Body of pancreas (tissue), 4 donors: ENCODE measurements around the gene CDC42EP3. TPM values are rescaled to one million over a fixed set of nuclear protein-coding genes. Genes with fewer than 3 reads are reported as not detected.

ENCODE experiments used
- ATAC-seq: fragments of 150-250 bp; one replicate; pipeline ENCODE4 v1.9.1; 2016
- DNase-seq, 4 donors: peaks; one replicate each; pipeline ENCODE4 v3.0.0-alpha.2; 2019
- H3K27ac ChIP-seq, 4 donors: fragments of 200-600 bp; sonication (generic); 1 replicate in 3 of 4; 2 replicates in 1 of 4; pipeline versions ENCODE4 v1.5.1 to v1.6.1; 2016 to 2019; ENCODE audit warnings: mild to moderate bottlenecking in 1 of 4, mixed read lengths in 1 of 4, moderate library complexity in 1 of 4
- H3K27me3 ChIP-seq, 2 donors: fragments of 200-600 bp; sonication (generic); one replicate each; pipeline ENCODE4 v1.6.0; 2016; ENCODE audit warnings: mild to moderate bottlenecking in 1 of 2
- H3K36me3 ChIP-seq, 2 donors: fragments of 200-600 bp; sonication (generic); replicated peaks in 1 of 2; 2 replicates each; pipeline ENCODE4 v1.5.1; 2016; ENCODE audit warnings: low read depth in 2 of 2; ENCODE audit not compliant: insufficient read depth in 1 of 2
- H3K4me1 ChIP-seq: fragments of 200-600 bp; sonication (generic); one replicate; pipeline ENCODE4 v1.6.0; 2016
- H3K4me3 ChIP-seq, 2 donors: fragments of 200-600 bp; sonication (generic); 1 replicate in 1 of 2; 2 replicates in 1 of 2; pipeline ENCODE4 v1.5.1; 2016 to 2019
- H3K9me3 ChIP-seq, 3 donors: fragments of 200-600 bp; sonication (generic); 1 replicate in 2 of 3; 2 replicates in 1 of 3; pipeline ENCODE4 v1.5.1; 2016
- CTCF ChIP-seq, 7 experiments: fragments of 450-650 bp in 4 of 7; fragments of 200-600 bp in 3 of 7; sonication (generic) in 3 of 7; IDR thresholded peaks; one replicate each; pipeline ENCODE4 v1.5.1; 2016 to 2019; ENCODE audit warnings: antibody characterized with exemption in 7 of 7
- POLR2A ChIP-seq, 3 donors: fragments of 450-650 bp; IDR thresholded peaks; one replicate each; pipeline ENCODE4 v1.6.1; 2016; ENCODE audit warnings: antibody characterized with exemption in 3 of 3, mild to moderate bottlenecking in 2 of 3
- WGBS, 2 donors: methylation state at CpG; one replicate each; pipeline ENCODE4 v1.1.5; 2017; 5-methylcytosine and 5-hydroxymethylcytosine counted together
- intact Hi-C: fragments of 100-400 bp; cut with DNase I; formaldehyde crosslinking; loops from one replicate; pipeline ENCODE4 v1.15.1; 2023
- total RNA-seq, 2 donors: library from RNA; depleted of rRNA; stranded (reverse); fragments of >200 nt; gene quantifications; one replicate each; pipeline ENCODE4 v1.1.0, GENCODE V29; 2016

The CDC42EP3 gene
- total RNA-seq, 2 donors from 2014 or later: 5.3 to 7.8 TPM

- H3K27ac ChIP-seq: no peak overlapping the region
- intact Hi-C loops: no loop called here
- peaks cover 26% of the 10 kb centered on the region for H3K4me1 ChIP-seq
- H3K4me3 ChIP-seq: no peak overlapping the region
- WGBS, 2 donors: 73 to 79% methylated on average over 2 of the region's 2 CpGs
- H3K27me3 ChIP-seq: no peaks in the 10 kb centered on the region
- no peak for TF ChIP-seq CTCF (IDR thresholded peaks at IDR 0.05)
- TF ChIP-seq POLR2A (IDR thresholded peaks at IDR 0.05): no peak
- H3K9me3 ChIP-seq: no peaks in the 10 kb centered on the region
- ATAC-seq: no peak
- no peaks in the 10 kb centered on the region for H3K36me3 ChIP-seq
- no peak for DNase-seq
These were observed 3.7 kb downstream of the CDC42EP3 start for GRCh38 chr2:37667704-37668103.

DNA sequence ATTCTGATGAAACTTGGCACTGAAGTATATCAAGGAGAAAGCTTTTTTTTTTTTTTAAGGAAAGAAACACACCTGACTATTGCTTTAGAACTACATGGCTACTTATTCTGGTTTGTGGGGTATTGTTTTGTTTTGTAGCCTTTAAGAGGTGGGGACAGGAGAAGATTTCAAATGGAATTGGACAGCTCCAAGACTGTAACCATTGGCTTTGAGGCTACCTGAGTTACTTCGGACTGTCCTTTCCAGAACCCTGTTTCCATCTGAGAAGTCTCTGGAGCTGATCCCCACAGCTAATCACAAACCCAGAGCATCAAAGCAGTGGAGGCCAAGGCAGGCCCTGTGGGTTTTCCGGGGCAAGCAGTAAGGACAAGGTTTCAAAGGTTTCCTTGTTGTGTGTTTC, 4.7 kb downstream of the CDC42EP3 start:
- Histone ChIP-seq H3K4me1 (peaks cover 24% of the 10 kb centered on the region), H3K4me3 (no peak overlapping the region), H3K27ac (no peak overlapping the region), H3K36me3 (no peaks in the 10 kb centered on the region), H3K9me3 (no peaks in the 10 kb centered on the region), H3K27me3 (no peaks in the 10 kb centered on the region)
- DNase-seq (no peak), ATAC-seq (no peak)
- intact Hi-C loops: no loop called here
- 80 to 81% methylated on average over 2 of the region's 2 CpGs for WGBS, 2 donors
- TF ChIP-seq POLR2A (IDR thresholded peaks at IDR 0.05): no peak
- no peak for TF ChIP-seq CTCF (IDR thresholded peaks at IDR 0.05)

DNA sequence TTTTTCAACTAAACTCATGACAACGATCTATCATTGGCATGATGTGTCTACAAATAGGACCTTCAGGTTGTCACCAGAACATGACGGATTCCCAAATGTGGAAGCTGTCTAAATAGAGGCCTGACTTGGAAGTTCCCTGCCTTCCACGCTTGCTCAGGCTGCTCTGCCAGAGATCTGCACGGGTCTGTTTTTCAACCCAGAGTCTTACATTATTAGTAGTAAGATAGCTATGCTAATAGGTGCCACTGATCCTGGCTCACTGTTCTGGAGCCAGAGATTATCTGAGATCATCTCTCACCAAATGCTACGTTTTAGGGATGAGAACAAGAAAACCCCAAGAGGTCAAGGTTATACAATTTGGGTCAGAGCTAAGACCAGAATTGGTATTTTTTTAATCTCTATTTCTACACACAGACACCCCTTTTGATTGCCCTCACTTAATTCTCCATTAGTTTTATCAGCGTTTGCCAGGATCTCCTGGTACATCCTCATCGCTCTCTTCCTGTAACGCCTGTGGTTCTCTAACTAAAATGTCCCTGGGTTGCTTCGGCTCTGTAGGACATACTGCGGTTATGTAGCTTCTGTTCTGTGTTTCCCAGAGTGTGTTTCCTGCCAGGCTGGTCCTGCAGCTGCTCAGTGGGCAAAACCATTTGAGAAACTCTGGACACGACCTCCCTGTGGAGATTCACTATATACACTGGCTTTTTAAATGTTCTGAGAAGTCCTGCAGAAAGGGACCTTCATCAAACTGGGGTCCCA, 5.7 kb downstream of the CDC42EP3 start:
- H3K27ac ChIP-seq: no peak overlapping the region
- intact Hi-C loops: no loop called here
- H3K4me3 ChIP-seq: no peak overlapping the region

GRCh38 chr2:37665043-37665442, 6.4 kb downstream of the CDC42EP3 start:
- TF ChIP-seq POLR2A (IDR thresholded peaks at IDR 0.05) (no peak), CTCF (IDR thresholded peaks at IDR 0.05) (no peak)
- no peak overlapping the region for H3K27ac ChIP-seq
- intact Hi-C loops: no loop called here
- 89 to 100% methylated on average over 2 of the region's 2 CpGs for WGBS, 2 donors
- peaks cover 23% of the 10 kb centered on the region for H3K4me1 ChIP-seq
- ATAC-seq (no peak), DNase-seq (no peak)
- H3K36me3 ChIP-seq: no peaks in the 10 kb centered on the region
- H3K4me3 ChIP-seq: no peak overlapping the region
- H3K27me3 ChIP-seq: no peaks in the 10 kb centered on the region
- no peaks in the 10 kb centered on the region for H3K9me3 ChIP-seq

More for the DNA sequence above, 5.7 kb downstream of the CDC42EP3 start:
- WGBS, 2 donors: 75 to 78% methylated on average over 11 of the region's 11 CpGs
- ATAC-seq: no peak
- Histone ChIP-seq H3K27me3 (no peaks in the 10 kb centered on the region), H3K36me3 (no peaks in the 10 kb centered on the region), H3K9me3 (no peaks in the 10 kb centered on the region), H3K4me1 (peaks cover 24% of the 10 kb centered on the region)
- DNase-seq: no peak
- TF ChIP-seq CTCF (IDR thresholded peaks at IDR 0.05): no peak
- TF ChIP-seq POLR2A (IDR thresholded peaks at IDR 0.05): no peak

- H3K4me1 ChIP-seq: peaks cover 23% of the 10 kb centered on the region
These were observed 7.2 kb downstream of the CDC42EP3 start for GRCh38 chr2:37664231-37664643.

More at GRCh38 chr2:37664231-37664643, 7.2 kb downstream of the CDC42EP3 start:
- WGBS, 2 donors: 63 to 77% methylated on average over 2 of the region's 2 CpGs
- H3K27ac ChIP-seq: peak overlapping the region in 1 of 4 donors; percentile 15
- ATAC-seq (no peak), DNase-seq (peak in 1 of 4 donors; percentile 42)
- no peaks in the 10 kb centered on the region for H3K27me3 ChIP-seq
- intact Hi-C loops: no loop called here
- H3K9me3 ChIP-seq: no peaks in the 10 kb centered on the region
- TF ChIP-seq CTCF (IDR thresholded peaks at IDR 0.05) (no peak), POLR2A (IDR thresholded peaks at IDR 0.05) (no peak)
- H3K4me3 ChIP-seq: no peak overlapping the region
- H3K36me3 ChIP-seq: no peaks in the 10 kb centered on the region
